Endothelial cell of umbilical vein (primary cell): ENCODE measurements around the gene DOCK6.

Experiments used
- CTCF ChIP-seq, 2 donors: IDR thresholded peaks; 1 replicate in 1 of 2; 2 replicates in 1 of 2; pipeline ENCODE4 v1.5.1; 2011; ENCODE audit warnings: low read length in 2 of 2, mild to moderate bottlenecking in 2 of 2, moderate library complexity in 2 of 2, control low read depth in 1 of 2, inconsistent platforms in 1 of 2, low read depth in 1 of 2; ENCODE audit not compliant: insufficient read depth in 1 of 2; ENCODE audit errors: extremely low read depth in 1 of 2
- FOS ChIP-seq: IDR thresholded peaks from 2 replicates; pipeline ENCODE4 v1.6.1; 2011; ENCODE audit warnings: mild to moderate bottlenecking, low read length, moderate library complexity, borderline replicate concordance; ENCODE audit not compliant: insufficient read depth
- GATA2 ChIP-seq: IDR thresholded peaks from 2 replicates; pipeline ENCODE4 v1.7.0; 2011; ENCODE audit warnings: low read depth, mild to moderate bottlenecking, moderate library complexity, mixed read lengths, low read length; ENCODE audit not compliant: insufficient read length, insufficient read depth
- POLR2AphosphoS5 ChIP-seq: IDR thresholded peaks from 2 replicates; pipeline ENCODE4 v1.6.1; 2012; ENCODE audit warnings: low read depth, mild to moderate bottlenecking, control low read depth, low read length, moderate library complexity; ENCODE audit not compliant: insufficient read depth
- TF ChIP-seq, protein P1 (sequence below): IDR thresholded peaks from 2 replicates; pipeline ENCODE4 v1.6.1; 2011; ENCODE audit not compliant: insufficient read depth, insufficient read length

GRCh38 chr19:11205939-11206570, 56.3 kb downstream of the DOCK6 start:
- TF ChIP-seq, protein P1, sequence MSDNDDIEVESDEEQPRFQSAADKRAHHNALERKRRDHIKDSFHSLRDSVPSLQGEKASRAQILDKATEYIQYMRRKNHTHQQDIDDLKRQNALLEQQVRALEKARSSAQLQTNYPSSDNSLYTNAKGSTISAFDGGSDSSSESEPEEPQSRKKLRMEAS, result no peak
- TF ChIP-seq CTCF (IDR thresholded peaks at IDR 0.05; ENCODE audit: extremely low read depth in 1 of 2, insufficient read depth in 1 of 2, low read depth in 1 of 2, low read length in 2 of 2) (no peak), POLR2AphosphoS5 (no peak), FOS (no peak), GATA2 (no peak)
